ENCODE measurements around the gene COQ8A.
"Not testable (repeated sequence)": the region's sequence is repeated elsewhere in the genome, so short reads cannot be mapped to it uniquely, and the experiment has no call there.

Gene COQ8A

GRCh38 chr1:226989085-226989920 is 49.2 kb downstream of the COQ8A start:
- Histone ChIP-seq H3K4me3 (ENCODE audit: low read length) (no peak overlapping the region), H3K4me1 (ENCODE audit: insufficient read depth, low read length) (no peaks in the 10 kb centered on the region; the same call in 1 of the 2 replicates), H3K9me3 (ENCODE audit: insufficient read depth, low read depth, low read length) (no peaks in the 10 kb centered on the region), H3K27me3 (ENCODE audit: insufficient read depth, low read length) (no peaks in the 10 kb centered on the region), H3K9ac (ENCODE audit: low read depth, low read length) (no peak overlapping the region), H3K27ac (ENCODE audit: low read length) (no peak overlapping the region), H3K36me3 (ENCODE audit: insufficient read depth, low read depth, low read length) (peaks cover 27% of the 10 kb centered on the region)

- Histone ChIP-seq H3K9ac (ENCODE audit: low read depth, low read length) (no peak overlapping the region), H3K36me3 (ENCODE audit: insufficient read depth, low read depth, low read length) (peaks cover 27% of the 10 kb centered on the region), H3K4me1 (ENCODE audit: insufficient read depth, low read length) (no peaks in the 10 kb centered on the region; the same call in 1 of the 2 replicates), H3K9me3 (ENCODE audit: insufficient read depth, low read depth, low read length) (no peaks in the 10 kb centered on the region), H3K27ac (ENCODE audit: low read length) (no peak overlapping the region), H3K27me3 (ENCODE audit: insufficient read depth, low read length) (no peaks in the 10 kb centered on the region), H3K4me3 (ENCODE audit: low read length) (no peak overlapping the region)
These were observed 50.1 kb downstream of the COQ8A start for GRCh38 chr1:226990133-226990716.

- H3K36me3 ChIP-seq (ENCODE audit: insufficient read depth, low read depth, low read length), result peaks cover 18% of the 10 kb centered on the region
- no peaks in the 10 kb centered on the region for H3K9me3 ChIP-seq (ENCODE audit: insufficient read depth, low read depth, low read length)
- no peak overlapping the region for H3K9ac ChIP-seq (ENCODE audit: low read depth, low read length)
- H3K4me1 ChIP-seq (ENCODE audit: insufficient read depth, low read length), result no peaks in the 10 kb centered on the region; the same call in 1 of the 2 replicates
- no peak overlapping the region for H3K4me3 ChIP-seq (ENCODE audit: low read length)
- H3K27ac ChIP-seq (ENCODE audit: low read length), result no peak overlapping the region
- no peaks in the 10 kb centered on the region for H3K27me3 ChIP-seq (ENCODE audit: insufficient read depth, low read length)
These were observed 51.8 kb downstream of the COQ8A start for GRCh38 chr1:226991920-226992319.

GRCh38 chr1:226993814-226994585 is 53.9 kb downstream of the COQ8A start:
- no peaks in the 10 kb centered on the region; the same call in 1 of the 2 replicates for H3K4me1 ChIP-seq (ENCODE audit: insufficient read depth, low read length)
- H3K9ac ChIP-seq (ENCODE audit: low read depth, low read length), result no peak overlapping the region
- H3K27me3 ChIP-seq (ENCODE audit: insufficient read depth, low read length), result no peaks in the 10 kb centered on the region
- H3K27ac ChIP-seq (ENCODE audit: low read length), result no peak overlapping the region
- H3K9me3 ChIP-seq (ENCODE audit: insufficient read depth, low read depth, low read length), result no peaks in the 10 kb centered on the region
- no peak overlapping the region for H3K4me3 ChIP-seq (ENCODE audit: low read length)
- peaks cover 10% of the 10 kb centered on the region; the same call in 1 of the 2 replicates for H3K36me3 ChIP-seq (ENCODE audit: insufficient read depth, low read depth, low read length)

- Histone ChIP-seq H3K4me1 (ENCODE audit: insufficient read depth, low read length) (no peaks in the 10 kb centered on the region; the same call in 1 of the 2 replicates), H3K9me3 (ENCODE audit: insufficient read depth, low read depth, low read length) (no peaks in the 10 kb centered on the region), H3K27ac (ENCODE audit: low read length) (no peak overlapping the region), H3K27me3 (ENCODE audit: insufficient read depth, low read length) (no peaks in the 10 kb centered on the region), H3K9ac (ENCODE audit: low read depth, low read length) (no peak overlapping the region), H3K4me3 (ENCODE audit: low read length) (no peak overlapping the region), H3K36me3 (ENCODE audit: insufficient read depth, low read depth, low read length) (peaks cover 10% of the 10 kb centered on the region; the same call in 1 of the 2 replicates)
These were observed 54.7 kb downstream of the COQ8A start for GRCh38 chr1:226994586-226995364.

- Histone ChIP-seq H3K9ac (ENCODE audit: low read depth, low read length) (no peak overlapping the region), H3K27me3 (ENCODE audit: insufficient read depth, low read length) (no peaks in the 10 kb centered on the region), H3K27ac (ENCODE audit: low read length) (no peak overlapping the region), H3K4me3 (ENCODE audit: low read length) (no peak overlapping the region), H3K9me3 (ENCODE audit: insufficient read depth, low read depth, low read length) (no peaks in the 10 kb centered on the region), H3K36me3 (ENCODE audit: insufficient read depth, low read depth, low read length) (peaks cover 10% of the 10 kb centered on the region; the same call in 1 of the 2 replicates), H3K4me1 (ENCODE audit: insufficient read depth, low read length) (no peaks in the 10 kb centered on the region; the same call in 1 of the 2 replicates)
These were observed 55.6 kb downstream of the COQ8A start for GRCh38 chr1:226995365-226996332.

GRCh38 chr1:226999579-226999978 is 59.5 kb downstream of the COQ8A start:
- not testable (repeated sequence) for H3K27me3 ChIP-seq (ENCODE audit: insufficient read depth, low read length); H3K27ac ChIP-seq (ENCODE audit: low read length); H3K4me1 ChIP-seq (ENCODE audit: insufficient read depth, low read length); H3K9me3 ChIP-seq (ENCODE audit: insufficient read depth, low read depth, low read length); H3K4me3 ChIP-seq (ENCODE audit: low read length); H3K9ac ChIP-seq (ENCODE audit: low read depth, low read length)
- H3K36me3 ChIP-seq (ENCODE audit: insufficient read depth, low read depth, low read length), result peaks cover 14% of the 10 kb centered on the region

- H3K4me1 ChIP-seq (ENCODE audit: insufficient read depth, low read length), result no peaks in the 10 kb centered on the region
- no peaks in the 10 kb centered on the region for H3K27me3 ChIP-seq (ENCODE audit: insufficient read depth, low read length)
- no peaks in the 10 kb centered on the region for H3K9me3 ChIP-seq (ENCODE audit: insufficient read depth, low read depth, low read length)
- H3K9ac ChIP-seq (ENCODE audit: low read depth, low read length), result no peak overlapping the region
- no peak overlapping the region for H3K4me3 ChIP-seq (ENCODE audit: low read length)
- peaks cover 18% of the 10 kb centered on the region for H3K36me3 ChIP-seq (ENCODE audit: insufficient read depth, low read depth, low read length)
- no peak overlapping the region for H3K27ac ChIP-seq (ENCODE audit: low read length)
These were observed 62.5 kb downstream of the COQ8A start for GRCh38 chr1:227002531-227003049.

- H3K9ac ChIP-seq (ENCODE audit: low read depth, low read length), result no peak overlapping the region
- peaks cover 18% of the 10 kb centered on the region for H3K36me3 ChIP-seq (ENCODE audit: insufficient read depth, low read depth, low read length)
- H3K27me3 ChIP-seq (ENCODE audit: insufficient read depth, low read length), result no peaks in the 10 kb centered on the region
- no peaks in the 10 kb centered on the region for H3K4me1 ChIP-seq (ENCODE audit: insufficient read depth, low read length)
- H3K27ac ChIP-seq (ENCODE audit: low read length), result no peak overlapping the region
- no peaks in the 10 kb centered on the region for H3K9me3 ChIP-seq (ENCODE audit: insufficient read depth, low read depth, low read length)
- H3K4me3 ChIP-seq (ENCODE audit: low read length), result no peak overlapping the region
These were observed 63.1 kb downstream of the COQ8A start for GRCh38 chr1:227003165-227003564.

GRCh38 chr1:227004796-227005195 is 64.7 kb downstream of the COQ8A start:
- Histone ChIP-seq H3K27me3 (ENCODE audit: insufficient read depth, low read length) (no peaks in the 10 kb centered on the region), H3K36me3 (ENCODE audit: insufficient read depth, low read depth, low read length) (peaks cover 18% of the 10 kb centered on the region), H3K9me3 (ENCODE audit: insufficient read depth, low read depth, low read length) (no peaks in the 10 kb centered on the region), H3K27ac (ENCODE audit: low read length) (no peak overlapping the region), H3K4me3 (ENCODE audit: low read length) (no peak overlapping the region), H3K9ac (ENCODE audit: low read depth, low read length) (no peak overlapping the region), H3K4me1 (ENCODE audit: insufficient read depth, low read length) (no peaks in the 10 kb centered on the region)

Measured in iPS-20b (cell line).